Measurements from ENCODE around the gene RHEBL1.
A peak's percentile ranks its signal among the peaks of the same experiment; 100 is the strongest.
"Not testable (repeated sequence)": the region's sequence is repeated elsewhere in the genome, so short reads cannot be mapped to it uniquely, and the experiment has no call there.

RHEBL1 gene

DNA sequence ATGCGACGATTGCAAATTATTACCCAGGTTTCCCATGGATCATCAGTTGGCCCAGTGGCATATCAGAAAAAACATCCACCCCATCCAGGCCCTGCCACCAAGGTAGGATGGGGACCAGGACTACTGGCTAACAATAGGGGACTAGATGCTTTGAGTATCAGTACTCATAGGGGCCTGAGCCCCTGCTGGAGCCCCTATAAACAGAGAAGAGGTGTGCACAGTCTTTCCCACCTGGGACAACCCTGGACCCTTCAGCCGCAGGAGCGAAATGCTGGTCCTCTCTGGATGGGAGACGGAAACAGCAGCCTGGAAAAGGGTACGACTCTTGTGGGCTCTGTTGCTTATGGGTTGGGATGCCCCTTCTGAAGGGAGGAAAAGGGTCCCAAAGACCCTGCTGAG lies 19.2 kb upstream of the RHEBL1 start:
- DNase-seq: no peak

DNA sequence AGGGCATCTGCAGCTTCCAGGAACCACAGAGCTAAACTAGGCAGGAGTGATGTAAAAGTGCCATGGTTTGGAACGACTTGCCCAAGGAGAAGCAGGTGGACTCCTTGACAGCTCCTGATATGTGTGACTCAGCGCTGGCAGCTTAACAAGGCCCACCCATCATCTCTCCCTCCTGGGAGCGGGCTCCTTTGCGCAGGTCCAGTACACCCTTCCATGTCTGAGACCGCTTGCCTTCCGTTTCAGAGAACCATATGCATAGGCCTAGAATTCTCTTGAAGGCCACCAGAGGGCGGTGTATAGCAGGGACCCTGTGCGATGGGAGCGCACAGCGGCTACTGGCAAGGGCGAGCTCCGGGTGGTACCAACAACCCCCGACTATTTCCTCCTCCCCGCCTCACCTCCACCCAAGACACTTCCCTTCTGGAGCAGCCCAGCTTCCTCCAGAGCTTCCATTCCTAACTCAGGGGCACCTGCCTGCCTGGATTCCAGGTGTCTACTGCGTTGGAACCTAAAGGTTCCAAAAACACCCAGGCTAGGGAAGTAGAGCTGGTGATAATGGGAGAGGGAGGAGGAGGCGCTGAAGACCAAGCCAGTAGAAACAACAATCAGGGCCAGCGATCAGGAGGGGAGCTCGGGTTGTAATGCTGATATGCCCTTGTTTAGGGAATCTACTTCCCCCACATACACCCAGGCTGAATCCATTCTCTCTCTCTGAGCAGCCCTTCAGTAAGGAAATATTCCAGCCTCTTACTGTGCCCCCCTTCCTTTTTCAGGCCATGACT lies 18.6 kb upstream of the RHEBL1 start:
- peak; percentile 94 for DNase-seq

DNA sequence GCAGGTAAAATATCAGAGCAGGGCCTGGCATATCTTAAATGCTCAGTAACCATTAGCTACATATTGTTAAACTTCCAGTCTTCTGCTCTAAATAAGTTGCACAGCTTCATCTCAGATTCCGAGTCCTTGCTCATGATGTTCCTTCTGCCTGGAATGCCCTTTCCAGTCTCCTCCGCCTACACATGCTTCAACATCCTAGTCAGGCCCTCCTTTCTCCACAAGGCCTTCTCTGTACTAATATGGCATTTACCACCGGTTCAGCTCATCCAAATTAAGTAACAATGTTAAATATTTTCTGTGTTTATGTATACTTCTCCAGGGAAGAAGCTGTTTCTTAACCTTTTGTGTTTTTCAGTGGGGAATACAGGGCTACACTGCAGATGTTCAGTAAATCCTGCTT lies 16.3 kb upstream of the RHEBL1 start:
- no peak for DNase-seq

DNA sequence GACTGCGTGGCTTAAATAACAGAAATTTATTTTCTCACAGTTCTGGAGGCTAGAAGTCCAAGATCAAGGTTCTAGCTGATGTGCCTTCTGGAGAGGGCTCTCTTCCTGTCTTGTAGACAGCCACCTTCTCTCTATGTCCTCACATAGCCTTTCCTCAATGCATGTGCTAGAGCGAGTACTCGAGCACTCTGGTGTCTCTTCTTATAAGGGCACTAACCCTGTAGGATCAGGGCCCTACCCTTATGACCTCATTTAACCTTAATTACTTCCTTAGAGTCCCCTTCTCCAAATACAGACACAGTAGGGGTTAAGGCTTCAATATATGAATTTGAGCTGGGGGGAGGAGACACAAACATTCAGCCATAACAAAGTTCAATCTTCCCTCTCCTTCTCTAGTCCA lies 14.7 kb upstream of the RHEBL1 start:
- no peak for DNase-seq

DNA sequence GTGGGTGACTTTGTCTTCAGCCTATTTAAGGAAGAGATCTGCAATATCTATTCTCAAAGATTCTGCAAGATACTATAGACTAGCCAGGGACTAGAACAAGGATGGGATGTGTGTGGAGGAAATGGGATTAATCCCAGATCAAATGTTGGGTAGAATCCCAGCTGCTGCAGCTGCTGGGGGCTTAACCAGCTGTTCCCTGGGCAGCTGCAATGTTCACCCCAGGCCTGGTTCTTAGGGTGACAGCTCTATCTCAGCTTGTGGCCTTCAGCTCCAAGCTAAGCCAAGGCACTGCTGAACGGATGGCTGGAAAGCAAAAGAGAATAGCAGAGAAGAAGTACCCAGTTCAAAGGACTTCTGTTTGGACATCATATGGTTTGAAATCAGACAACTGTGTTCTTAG lies 10.0 kb upstream of the RHEBL1 start:
- DNase-seq: no peak

DNA sequence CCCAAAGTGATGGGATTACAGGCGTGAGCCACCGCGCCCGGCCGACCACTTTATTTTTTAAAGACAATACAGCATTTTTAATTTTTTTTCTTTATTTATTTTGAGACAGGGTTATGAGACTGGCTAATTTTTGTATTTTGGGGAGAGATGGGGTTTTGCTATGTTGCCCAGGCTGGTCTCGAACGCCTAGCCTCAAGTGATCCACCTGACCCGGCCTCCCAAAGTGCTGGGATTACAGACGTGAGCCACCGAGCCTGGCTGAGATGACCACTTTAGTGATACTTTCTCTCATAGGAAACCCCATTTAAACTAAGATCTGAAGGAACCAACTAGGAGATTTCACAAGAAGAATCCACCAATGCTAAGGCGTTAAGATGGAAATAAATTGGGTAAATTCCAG lies 1.2 kb upstream of the RHEBL1 start:
- no peak for DNase-seq

DNA sequence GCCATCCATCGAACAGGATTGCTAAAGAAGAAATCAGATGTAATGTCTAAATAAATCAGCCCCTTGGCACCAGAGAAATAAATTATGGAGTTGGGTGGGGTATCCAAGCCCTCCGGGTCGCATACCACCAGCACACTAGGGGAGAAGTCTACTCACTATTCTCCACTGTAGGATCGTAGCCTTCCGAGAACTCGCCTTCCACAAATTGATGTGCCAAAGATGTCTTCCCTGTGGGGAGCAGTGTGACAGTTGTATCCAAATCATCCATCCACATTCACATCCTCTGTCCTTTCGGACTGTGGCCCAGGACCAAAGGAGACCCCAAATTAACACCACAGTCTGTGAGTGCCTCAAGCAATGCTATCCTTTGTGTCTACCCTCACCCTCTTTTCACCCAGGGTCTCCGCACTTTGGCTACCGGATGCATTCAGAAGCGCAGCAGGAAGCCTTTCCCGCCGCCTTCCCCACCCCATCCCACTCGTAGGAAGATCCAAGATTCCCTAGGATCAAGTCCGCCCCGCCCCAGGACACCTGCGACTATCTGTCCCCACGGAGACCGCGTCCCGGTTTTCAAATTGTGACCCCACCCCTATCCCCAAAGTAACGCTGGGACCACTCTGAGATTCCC lies 786 bp downstream of the RHEBL1 start:
- no peak for DNase-seq

DNA sequence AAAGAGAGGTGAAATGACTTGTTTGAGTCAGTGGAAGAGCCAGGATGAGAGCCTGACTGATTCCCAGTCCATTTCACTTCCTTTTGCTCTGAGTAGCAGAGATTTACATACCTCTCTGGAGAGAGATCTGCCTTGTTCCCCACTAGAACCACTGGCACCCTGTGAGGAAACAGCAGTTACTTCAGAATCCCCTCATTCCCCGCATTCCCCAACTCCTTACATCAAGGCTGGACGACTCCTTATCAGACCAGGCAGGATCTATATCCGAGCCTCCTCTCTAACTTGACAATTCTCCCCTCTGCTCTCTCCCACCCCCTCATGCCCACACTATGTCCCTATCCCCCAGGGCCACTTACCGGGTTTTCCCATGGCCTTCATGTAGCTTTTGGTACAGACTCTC lies 3.7 kb downstream of the RHEBL1 start:
- DNase-seq: no peak

DNA sequence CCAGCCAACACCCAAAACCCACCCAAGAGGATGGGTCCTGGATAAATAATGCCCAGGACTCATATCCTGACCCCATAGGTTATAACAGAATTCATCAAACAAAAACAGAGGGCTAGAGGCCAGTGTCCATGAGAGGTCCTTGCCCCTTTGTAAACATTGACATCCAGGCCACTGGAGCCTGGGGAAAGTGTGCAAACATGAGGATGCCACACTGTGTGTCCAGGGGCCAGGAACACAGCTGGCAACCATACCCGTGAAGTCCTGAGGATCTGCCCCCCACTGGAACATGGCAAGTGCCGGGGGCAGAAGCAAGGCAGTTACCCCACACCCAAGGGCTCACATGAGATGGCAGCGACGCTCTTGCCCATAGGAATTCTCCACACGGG lies 5.0 kb downstream of the RHEBL1 start:
- DNase-seq: no peak

DNA sequence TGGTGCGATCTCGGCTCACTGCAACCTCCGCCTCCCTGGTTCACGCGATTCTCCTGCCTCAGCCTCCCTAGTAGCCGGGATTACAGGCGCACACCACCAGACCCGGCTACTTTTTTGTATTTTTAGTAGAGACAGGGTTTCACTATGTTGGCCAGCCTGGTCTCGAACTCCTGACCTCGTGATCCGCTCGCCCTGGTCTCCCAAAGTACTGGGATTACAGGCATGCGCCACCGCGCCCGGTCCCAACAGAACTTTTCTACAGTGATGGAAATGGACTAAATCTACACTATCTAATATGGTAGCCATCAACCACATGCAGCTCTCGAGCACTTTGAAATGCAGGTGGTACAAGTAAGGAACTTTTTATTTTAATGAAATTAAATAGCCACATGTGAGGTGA lies 7.9 kb downstream of the RHEBL1 start:
- not testable (repeated sequence) for DNase-seq

DNA sequence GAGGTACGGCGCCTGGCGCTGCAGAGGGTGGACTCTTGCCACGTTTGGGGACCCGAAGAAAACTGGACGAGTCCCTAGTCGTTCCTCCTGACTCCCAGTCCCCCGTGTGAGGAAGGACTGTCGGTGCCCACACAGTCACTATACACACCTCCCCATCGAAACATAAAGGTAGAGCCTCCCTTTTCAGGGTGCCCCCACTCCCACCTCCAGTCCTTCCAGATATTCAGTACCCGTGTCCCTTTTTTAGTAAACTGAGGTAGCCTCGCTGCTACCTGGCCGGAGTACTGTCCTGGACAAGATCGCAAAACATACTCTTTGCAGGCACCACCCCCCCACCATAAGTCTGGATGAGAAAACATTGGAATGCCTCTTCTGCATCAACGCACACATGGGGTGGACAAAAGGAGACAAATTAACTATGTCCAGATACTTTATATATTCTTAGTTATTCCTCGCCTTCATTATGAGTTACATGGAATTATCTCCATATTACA lies 8.6 kb downstream of the RHEBL1 start:
- no peak for DNase-seq

DNA sequence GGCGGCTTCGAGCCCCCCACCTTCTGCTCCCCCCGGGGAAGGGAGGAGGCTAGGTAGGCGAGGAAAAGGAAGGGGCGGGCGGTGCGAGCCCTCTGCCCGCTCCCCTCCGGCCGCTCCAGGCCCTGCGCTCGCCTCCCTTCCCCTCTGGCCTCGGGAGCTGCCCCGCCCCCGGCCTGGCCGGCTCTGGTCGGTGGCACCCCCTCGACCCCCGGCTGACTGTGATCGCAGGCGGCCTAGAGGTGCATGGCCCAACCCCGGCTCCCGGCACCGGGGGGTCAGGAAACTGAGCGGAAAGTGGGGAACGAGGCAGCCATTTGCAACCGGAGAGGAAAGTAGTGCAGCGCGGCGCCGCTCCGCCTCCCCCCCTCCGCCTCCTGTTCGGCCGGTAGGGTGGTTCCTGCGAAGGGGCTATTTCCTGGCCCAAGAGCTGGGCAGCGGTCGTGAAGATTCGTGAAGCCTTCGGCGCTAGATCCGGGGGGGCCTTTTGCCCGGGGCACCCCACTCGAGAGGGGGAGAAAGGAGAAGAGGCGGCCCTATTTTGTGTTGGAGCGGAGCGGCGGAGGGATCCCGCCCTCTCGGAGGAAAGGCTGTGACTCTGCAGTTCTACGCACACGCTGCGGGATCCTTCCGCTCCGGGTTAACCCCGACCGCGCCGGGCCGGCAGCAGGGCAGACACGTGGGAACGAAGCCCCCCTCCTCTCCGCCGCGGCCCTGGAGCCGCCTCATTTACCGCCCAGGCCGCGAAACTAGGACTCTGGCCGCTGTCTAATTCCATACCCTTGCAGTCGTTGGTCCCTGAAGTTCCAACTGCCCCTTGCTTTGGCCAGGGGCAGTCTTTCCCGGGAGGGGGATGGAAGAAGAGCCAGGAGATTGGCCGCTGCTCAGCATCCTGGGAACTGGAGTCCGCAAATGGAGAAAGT lies 9.3 kb downstream of the RHEBL1 start, which contains the start of gene KMT2D:
TSS of gene KMT2D (minus strand) at position 558 of the 920 bp plus-strand sequence. CDS start 5,470 bp downstream, outside the sequence.
- DNase-seq: peak; percentile 23

DNA sequence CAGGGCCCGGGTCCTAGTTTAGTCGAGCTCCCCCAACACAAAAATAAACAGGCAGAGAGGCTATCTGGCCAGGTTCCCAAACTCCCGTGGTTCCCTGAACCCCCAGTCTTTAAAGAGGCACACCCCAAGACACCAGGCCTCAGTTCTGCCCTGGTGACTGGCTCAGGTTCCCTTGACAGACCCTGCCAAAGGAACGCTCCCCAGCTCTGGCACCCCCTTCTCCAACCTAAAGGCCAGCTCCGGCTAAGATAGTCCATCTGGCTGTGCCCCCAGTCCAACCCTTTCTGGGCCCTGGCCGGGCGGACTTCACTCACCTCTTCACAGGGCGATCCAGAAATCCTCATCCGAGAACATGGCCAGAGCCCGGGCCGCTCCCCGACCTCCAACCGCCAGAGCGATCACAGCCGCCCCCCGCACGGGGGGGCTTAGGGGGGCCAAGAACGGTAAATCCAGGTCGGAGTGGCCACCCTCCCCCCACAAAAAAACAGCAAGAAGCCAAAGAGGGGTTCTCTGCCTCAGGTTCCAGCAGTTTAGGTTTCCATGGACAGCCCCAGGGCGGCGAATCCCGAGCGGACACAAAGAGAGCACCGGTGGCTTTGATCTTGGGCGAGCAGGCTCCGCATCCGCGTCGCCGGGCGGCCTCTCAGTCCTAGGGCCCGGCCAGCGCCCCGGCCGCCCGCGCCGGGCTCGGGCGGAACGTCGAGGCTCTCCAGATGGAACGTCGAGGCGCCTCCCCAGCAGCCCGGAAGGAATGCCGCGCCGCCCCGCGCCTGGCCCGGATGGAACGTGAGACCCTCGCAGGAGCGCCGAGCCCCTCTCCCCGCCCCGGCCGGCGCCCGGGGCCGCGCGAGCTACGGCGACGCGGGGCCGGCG lies 10.2 kb downstream of the RHEBL1 start:
- DNase-seq: no peak

DNA sequence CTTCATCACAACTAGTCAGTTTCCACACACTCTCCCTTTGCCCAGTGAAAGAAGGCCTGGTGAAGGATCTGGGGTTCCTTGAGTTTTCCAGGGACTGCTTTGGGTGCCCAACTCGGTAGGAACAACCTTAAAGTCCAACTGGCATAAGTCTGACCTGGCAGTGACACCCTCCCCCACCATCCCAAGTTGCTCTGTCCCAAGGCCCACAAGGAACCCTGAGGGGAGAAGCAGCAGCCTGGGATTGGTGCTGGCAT lies 10.8 kb downstream of the RHEBL1 start:
- no peak for DNase-seq

DNA sequence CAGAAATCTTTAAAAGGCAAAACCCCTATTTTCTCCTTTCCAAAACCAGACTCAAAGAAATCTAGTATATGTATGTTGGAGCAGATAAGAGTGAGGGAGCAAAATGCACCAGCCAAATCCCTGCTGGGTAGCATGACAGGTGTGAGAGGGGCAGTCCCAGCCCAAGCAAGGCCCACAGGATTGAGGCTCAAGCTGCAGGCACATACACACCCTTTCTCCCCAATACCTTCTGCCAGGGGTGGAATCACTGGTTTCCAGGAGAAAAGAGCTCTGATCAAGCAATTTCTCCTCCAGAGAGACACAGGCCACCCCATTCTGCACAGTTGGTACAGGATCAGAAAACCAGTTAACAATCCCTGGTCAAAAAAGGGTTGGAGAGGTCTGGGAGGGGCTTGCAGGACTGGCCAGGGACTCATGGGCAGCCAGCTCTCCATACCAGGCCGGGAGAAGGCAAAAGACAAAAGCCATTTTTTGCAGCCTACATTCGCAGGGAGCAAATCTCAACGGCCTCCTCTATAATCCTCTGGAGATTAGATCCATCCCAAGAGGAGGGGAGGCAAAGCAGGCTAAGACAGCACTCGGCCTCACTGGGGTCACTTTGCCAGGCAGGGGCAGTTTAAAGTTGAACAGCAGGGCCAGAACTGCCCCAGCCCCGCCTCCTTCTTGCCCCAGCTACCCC lies 11.3 kb downstream of the RHEBL1 start:
- no peak for DNase-seq

DNA sequence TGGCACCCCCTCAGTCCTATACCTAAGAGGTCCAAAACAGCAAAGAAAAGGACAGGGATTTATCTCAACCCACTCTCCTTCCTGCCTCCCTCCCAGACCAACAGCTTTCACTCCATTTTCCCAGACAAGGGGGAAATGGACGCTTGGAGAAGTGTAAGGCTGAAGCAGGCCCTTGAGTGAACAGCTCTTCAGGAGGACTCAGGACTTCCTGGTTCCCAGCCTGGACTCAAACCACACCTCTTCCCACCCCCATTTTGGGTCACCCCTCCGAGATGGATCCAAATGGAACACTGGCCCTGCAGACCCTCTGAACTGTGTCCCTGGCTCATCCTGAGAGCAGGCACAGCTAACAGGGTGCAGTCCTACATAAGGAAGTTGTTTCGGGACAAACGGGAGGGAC lies 11.9 kb downstream of the RHEBL1 start:
- no peak for DNase-seq

DNA sequence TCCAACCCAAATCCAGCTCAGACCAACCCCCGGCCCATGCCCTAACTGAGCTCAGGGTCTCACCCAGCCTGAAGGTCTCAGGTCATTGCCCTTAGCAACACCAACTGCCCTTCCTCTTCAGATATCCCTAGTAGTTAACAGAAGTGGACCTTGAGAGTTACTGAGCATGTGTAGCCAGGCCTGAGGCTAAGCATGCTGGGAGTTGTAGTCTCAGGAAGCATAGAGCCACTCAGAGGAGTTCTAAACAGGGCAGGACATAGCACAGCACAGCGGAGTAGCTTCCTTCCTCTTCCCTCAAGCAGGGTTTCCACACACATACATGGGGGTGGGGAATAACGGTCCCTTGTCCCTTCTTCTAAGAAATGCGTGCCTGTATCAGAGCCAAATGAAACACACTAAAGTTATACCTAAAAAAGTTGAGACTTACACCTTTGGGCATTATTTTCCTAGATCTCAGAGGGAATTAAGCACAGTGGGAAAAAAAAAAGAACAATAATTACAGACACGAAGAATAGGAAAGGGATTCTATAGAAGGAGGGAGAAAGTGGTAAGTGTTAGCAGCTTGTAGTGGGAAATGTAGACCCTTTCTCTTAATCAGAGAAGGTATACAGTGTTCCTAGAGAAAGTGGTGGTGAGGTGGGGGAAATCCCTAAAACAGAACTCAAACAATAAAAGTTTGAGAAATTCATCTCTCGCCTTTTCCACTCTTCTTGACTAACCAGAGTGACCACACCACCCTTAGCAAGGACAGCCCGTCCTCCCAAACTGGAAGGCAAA lies 13.6 kb downstream of the RHEBL1 start:
- DNase-seq: no peak

DNA sequence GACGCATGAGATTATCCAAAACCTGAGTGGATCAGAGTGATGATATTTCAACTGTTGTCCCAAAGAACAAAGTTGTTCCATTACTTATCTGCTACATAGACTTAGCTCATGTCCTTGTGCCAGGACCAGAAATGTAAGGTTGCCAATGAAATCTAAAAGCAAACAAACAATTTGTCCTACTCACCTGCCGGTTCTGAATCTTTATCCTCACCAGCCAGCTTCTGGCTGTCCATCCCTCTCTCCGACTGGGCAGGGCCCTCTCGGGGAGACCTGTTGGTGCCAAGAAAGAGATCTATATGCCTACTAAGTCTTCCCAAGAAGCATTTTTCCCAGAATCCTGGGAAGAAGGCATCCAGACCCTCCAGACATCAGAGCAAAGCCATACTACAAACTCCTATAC lies 14.7 kb downstream of the RHEBL1 start:
- DNase-seq: no peak

DNA sequence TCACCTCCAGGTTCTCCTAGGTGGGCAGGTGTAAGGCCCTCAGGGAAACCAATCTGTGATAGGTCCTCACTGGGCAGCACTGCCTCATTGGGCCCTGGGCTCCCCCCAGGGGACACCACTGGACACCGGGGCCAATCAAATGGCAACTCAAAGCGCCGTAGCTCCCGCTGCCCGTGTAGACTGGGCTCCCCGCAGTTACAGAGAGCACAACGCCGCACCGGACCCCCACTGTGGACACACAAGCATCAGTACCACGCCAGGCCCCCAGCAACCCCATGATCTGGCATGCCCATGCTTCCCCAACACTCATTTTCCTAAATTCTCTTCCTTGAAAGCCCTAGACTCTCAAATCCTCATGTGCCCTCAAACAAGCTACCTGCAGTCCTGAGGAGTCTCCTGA lies 15.3 kb downstream of the RHEBL1 start:
- DNase-seq: no peak

DNA sequence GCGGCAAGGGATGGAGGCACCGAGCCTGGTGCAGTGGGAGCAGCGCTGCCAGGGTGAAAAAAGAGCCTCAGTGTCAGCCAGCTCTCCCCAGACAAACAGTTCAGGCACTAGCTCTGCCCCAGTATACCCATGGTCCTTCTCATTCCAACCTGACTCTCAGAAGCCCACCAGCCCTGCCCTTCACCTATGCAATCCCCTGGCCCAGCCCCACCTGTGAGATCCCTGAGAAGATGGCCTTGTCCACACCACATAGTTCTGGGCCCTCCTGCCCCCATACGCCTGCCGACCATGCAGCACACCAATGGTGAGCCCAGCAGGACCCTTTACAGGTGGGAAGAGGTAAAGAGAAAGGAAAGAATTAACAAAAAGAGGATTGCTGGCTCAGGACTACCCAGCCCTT lies 15.7 kb downstream of the RHEBL1 start:
- no peak for DNase-seq

DNA sequence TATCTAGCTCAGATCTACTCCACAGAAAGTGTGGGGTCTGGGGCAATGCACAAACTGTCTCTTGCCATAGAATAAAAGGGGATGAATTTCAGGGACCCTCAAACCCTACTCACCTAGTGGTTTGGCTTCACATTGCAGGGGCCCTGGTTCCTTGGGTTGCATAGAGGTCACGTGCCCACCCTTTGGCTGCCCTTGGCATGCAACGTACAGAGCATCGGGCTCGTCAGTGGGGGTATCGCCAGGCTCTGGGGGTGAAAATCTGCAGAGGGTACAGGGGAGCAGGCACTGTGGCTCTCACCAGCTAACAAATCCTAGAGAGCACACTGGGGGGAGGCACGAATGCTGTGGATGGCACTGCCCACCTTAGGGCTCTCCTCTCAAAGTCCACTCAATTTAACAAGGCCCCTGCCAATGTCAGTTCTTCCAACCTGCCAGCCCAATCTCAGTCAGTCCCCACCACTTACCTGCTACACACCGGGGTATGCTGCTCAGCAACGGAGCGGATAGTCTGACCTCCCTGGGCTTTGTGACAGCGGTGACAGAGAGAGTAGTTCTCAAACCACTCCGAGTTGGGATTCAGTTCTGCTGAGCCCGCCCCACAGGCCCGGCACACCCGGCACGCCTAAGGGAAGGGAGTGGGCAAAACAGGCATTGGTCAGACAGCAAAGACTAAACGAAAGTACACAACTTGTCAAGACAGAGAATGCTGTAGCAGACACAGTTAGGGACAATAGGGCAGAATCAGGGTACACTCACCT lies 17.1 kb downstream of the RHEBL1 start:
- no peak for DNase-seq

Measured in NCI-H1436 treated with DMSO at 0.1 percent for 48 hours (cell line).